ENCODE data around the gene WDR90. TPM values are rescaled to one million over a fixed set of nuclear protein-coding genes. Genes with fewer than 3 reads are reported as not detected.

Gene WDR90
- total and polyA plus RNA-seq, 7 experiments from 2014 or later = 0.56 to 70.6 (median 12.3) TPM

DNA sequence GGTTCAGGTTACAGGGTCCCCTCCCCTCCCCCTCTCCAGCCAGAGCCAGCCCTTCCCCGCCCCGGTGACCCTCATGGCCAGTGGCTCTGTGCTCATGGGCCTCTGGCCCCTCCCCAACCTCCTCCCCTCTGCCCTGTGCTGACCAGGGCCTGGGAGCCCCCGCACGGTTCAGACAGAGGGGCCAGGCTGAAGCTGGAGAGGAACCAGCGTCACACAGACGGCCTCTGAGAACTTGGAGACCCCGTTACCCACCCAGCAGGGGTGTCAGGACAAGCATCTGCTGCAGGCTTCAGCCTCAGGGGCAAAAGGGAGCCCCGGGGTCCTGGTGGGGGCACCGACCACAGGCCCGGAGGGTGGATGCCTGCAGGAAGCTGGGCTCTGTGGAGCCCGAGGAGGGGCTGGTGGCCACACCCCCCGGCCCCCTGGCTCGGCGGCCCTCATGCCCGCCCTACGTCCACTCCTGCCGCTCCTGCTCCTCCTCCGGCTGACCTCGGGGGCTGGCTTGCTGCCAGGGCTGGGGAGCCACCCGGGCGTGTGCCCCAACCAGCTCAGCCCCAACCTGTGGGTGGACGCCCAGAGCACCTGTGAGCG lies 18.3 kb upstream of the WDR90 start, which contains the start of gene WFIKKN1:
Gene WFIKKN1 (plus strand): TSS at position 171 of the 591 bp plus-strand sequence. CDS start 269 bp downstream, at position 440.
- no peaks in the 10 kb centered on the region for H3K27me3 ChIP-seq (ENCODE audit: control insufficient read depth in 2 of 2, insufficient read depth in 2 of 2, low read length in 2 of 2)
- no peak within 1 kb of the TSS for H3K27ac ChIP-seq (ENCODE audit: low read depth, low read length)
- Mint-ChIP-seq H3K4me3 (no peak within 1 kb of the TSS), H3K4me1 (peaks cover 0 to 5% (median 0%) of the 10 kb centered on the region in 7 donors), H3K9me3 (no peaks in the 10 kb centered on the region), H3K36me3 (peaks cover 0 to 3% (median 0%) of the 10 kb centered on the region in 5 donors), H3K27me3 (no peaks in the 10 kb centered on the region), H3K27ac (no peak within 1 kb of the TSS)
- ATAC-seq (no peak), DNase-seq (no peak)
- POLR2A ChIA-PET = interaction anchor here (0.8 to 1.0 kb wide), 2 partner anchors 44 to 59 kb away, joined by 3 to 4 read pairs; partner anchors contain the start of gene RHBDL1
- H3K9me3 ChIP-seq (ENCODE audit: control insufficient read depth in 2 of 3, low read length in 3 of 3) = no peaks in the 10 kb centered on the region
- peaks cover 5 to 8% of the 10 kb centered on the region in 2 donors for H3K4me1 ChIP-seq (ENCODE audit: control insufficient read depth in 2 of 2, insufficient read depth in 2 of 2, low read length in 2 of 2)
- no peak within 1 kb of the TSS for H3K4me3 ChIP-seq (ENCODE audit: low read length)
- H3K36me3 ChIP-seq (ENCODE audit: control insufficient read depth in 2 of 3, insufficient read depth in 3 of 3, low read length in 3 of 3) = peaks cover 0 to 45% (median 0%) of the 10 kb centered on the region in 3 experiments
- intact Hi-C loops (cut with micrococcal nuclease) = no loop called here
- CTCF ChIA-PET = no interaction called here

GRCh38 chr16:631808-632358 lies 17.3 kb upstream of the WDR90 start:
- ChIA-PET POLR2A (interaction anchor here (1.0 kb wide), 1 partner anchor 43 kb away, joined by 3 read pairs; the partner anchor contains the start of gene RHBDL1), CTCF (no interaction called here)
- H3K4me3 ChIP-seq (ENCODE audit: low read length) = no peak overlapping the region
- peaks cover 0 to 7% (median 0%) of the 10 kb centered on the region in 11 donors for H3K9me3 Mint-ChIP-seq
- no peaks in the 10 kb centered on the region for H3K36me3 Mint-ChIP-seq
- no peak overlapping the region for H3K27ac Mint-ChIP-seq
- peaks cover 5 to 8% of the 10 kb centered on the region in 2 donors for H3K4me1 ChIP-seq (ENCODE audit: control insufficient read depth in 2 of 2, insufficient read depth in 2 of 2, low read length in 2 of 2)
- H3K27ac ChIP-seq (ENCODE audit: low read depth, low read length) = no peak overlapping the region
- peaks cover 0 to 10% (median 5%) of the 10 kb centered on the region in 7 donors for H3K4me1 Mint-ChIP-seq
- peaks cover 0 to 41% (median 0%) of the 10 kb centered on the region in 3 experiments for H3K36me3 ChIP-seq (ENCODE audit: control insufficient read depth in 2 of 3, insufficient read depth in 3 of 3, low read length in 3 of 3)
- no peak for ATAC-seq
- DNase-seq = no peak
- no peak overlapping the region for H3K4me3 Mint-ChIP-seq
- H3K27me3 Mint-ChIP-seq = peaks cover 0 to 6% (median 0%) of the 10 kb centered on the region in 5 donors
- intact Hi-C loops (cut with micrococcal nuclease) = no loop called here
- H3K27me3 ChIP-seq (ENCODE audit: control insufficient read depth in 2 of 2, insufficient read depth in 2 of 2, low read length in 2 of 2) = no peaks in the 10 kb centered on the region
- no peaks in the 10 kb centered on the region for H3K9me3 ChIP-seq (ENCODE audit: control insufficient read depth in 2 of 3, low read length in 3 of 3)

DNA sequence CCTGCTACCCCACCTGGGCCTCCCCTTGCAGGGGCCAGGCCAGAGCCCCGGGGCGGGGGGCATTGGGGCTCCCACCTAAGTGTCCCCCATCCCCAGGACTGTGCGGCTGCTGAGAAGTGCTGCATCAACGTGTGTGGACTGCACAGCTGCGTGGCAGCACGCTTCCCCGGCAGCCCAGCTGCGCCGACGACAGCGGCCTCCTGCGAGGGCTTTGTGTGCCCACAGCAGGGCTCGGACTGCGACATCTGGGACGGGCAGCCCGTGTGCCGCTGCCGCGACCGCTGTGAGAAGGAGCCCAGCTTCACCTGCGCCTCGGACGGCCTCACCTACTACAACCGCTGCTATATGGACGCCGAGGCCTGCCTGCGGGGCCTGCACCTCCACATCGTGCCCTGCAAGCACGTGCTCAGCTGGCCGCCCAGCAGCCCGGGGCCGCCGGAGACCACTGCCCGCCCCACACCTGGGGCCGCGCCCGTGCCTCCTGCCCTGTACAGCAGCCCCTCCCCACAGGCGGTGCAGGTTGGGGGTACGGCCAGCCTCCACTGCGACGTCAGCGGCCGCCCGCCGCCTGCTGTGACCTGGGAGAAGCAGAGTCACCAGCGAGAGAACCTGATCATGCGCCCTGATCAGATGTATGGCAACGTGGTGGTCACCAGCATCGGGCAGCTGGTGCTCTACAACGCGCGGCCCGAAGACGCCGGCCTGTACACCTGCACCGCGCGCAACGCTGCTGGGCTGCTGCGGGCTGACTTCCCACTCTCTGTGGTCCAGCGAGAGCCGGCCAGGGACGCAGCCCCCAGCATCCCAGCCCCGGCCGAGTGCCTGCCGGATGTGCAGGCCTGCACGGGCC lies 16.5 kb upstream of the WDR90 start:
- H3K27me3 Mint-ChIP-seq = peaks cover 0 to 6% (median 0%) of the 10 kb centered on the region in 5 donors
- H3K4me3 ChIP-seq (ENCODE audit: low read length) = no peak overlapping the region
- ChIA-PET CTCF (no interaction called here), POLR2A (no interaction called here)
- H3K4me1 Mint-ChIP-seq = peaks cover 0 to 10% (median 5%) of the 10 kb centered on the region in 7 donors
- intact Hi-C loops (cut with micrococcal nuclease) = no loop called here
- H3K27ac ChIP-seq (ENCODE audit: low read depth, low read length) = no peak overlapping the region
- no peaks in the 10 kb centered on the region for H3K9me3 ChIP-seq (ENCODE audit: control insufficient read depth in 2 of 3, low read length in 3 of 3)
- ATAC-seq (no peak), DNase-seq (no peak)
- H3K36me3 Mint-ChIP-seq = no peaks in the 10 kb centered on the region
- no peak overlapping the region for H3K27ac Mint-ChIP-seq
- H3K36me3 ChIP-seq (ENCODE audit: control insufficient read depth in 2 of 3, insufficient read depth in 3 of 3, low read length in 3 of 3) = peaks cover 0 to 33% (median 0%) of the 10 kb centered on the region in 3 experiments
- H3K9me3 Mint-ChIP-seq = peaks cover 0 to 7% (median 0%) of the 10 kb centered on the region in 11 donors
- H3K4me1 ChIP-seq (ENCODE audit: control insufficient read depth in 2 of 2, insufficient read depth in 2 of 2, low read length in 2 of 2) = peaks cover 5 to 13% of the 10 kb centered on the region in 2 donors
- H3K4me3 Mint-ChIP-seq = no peak overlapping the region
- no peaks in the 10 kb centered on the region for H3K27me3 ChIP-seq (ENCODE audit: control insufficient read depth in 2 of 2, insufficient read depth in 2 of 2, low read length in 2 of 2)

GRCh38 chr16:633336-634050 lies 15.7 kb upstream of the WDR90 start:
- H3K4me3 ChIP-seq (ENCODE audit: low read length) = no peak overlapping the region
- H3K36me3 Mint-ChIP-seq = no peaks in the 10 kb centered on the region
- peaks cover 5 to 14% of the 10 kb centered on the region in 2 donors for H3K4me1 ChIP-seq (ENCODE audit: control insufficient read depth in 2 of 2, insufficient read depth in 2 of 2, low read length in 2 of 2)
- CTCF ChIA-PET = no interaction called here
- no peaks in the 10 kb centered on the region for H3K9me3 ChIP-seq (ENCODE audit: control insufficient read depth in 2 of 3, low read length in 3 of 3)
- peaks cover 0 to 6% (median 0%) of the 10 kb centered on the region in 5 donors for H3K27me3 Mint-ChIP-seq
- H3K27ac ChIP-seq (ENCODE audit: low read depth, low read length) = no peak overlapping the region
- intact Hi-C loops (cut with micrococcal nuclease) = no loop called here
- no peak for ATAC-seq
- DNase-seq = no peak
- H3K4me3 Mint-ChIP-seq = no peak overlapping the region
- POLR2A ChIA-PET = no interaction called here
- no peak overlapping the region for H3K27ac Mint-ChIP-seq
- H3K4me1 Mint-ChIP-seq = peaks cover 0 to 10% (median 8%) of the 10 kb centered on the region in 7 donors
- peaks cover 0 to 26% (median 0%) of the 10 kb centered on the region in 3 experiments for H3K36me3 ChIP-seq (ENCODE audit: control insufficient read depth in 2 of 3, insufficient read depth in 3 of 3, low read length in 3 of 3)
- no peaks in the 10 kb centered on the region for H3K27me3 ChIP-seq (ENCODE audit: control insufficient read depth in 2 of 2, insufficient read depth in 2 of 2, low read length in 2 of 2)
- peaks cover 0 to 7% (median 0%) of the 10 kb centered on the region in 11 donors for H3K9me3 Mint-ChIP-seq

GRCh38 chr16:634051-634670 lies 15.0 kb upstream of the WDR90 start:
- H3K36me3 ChIP-seq (ENCODE audit: control insufficient read depth in 2 of 3, insufficient read depth in 3 of 3, low read length in 3 of 3) = peaks cover 0 to 19% (median 0%) of the 10 kb centered on the region in 3 experiments
- ATAC-seq = no peak
- DNase-seq = no peak
- peaks cover 5 to 14% of the 10 kb centered on the region in 2 donors for H3K4me1 ChIP-seq (ENCODE audit: control insufficient read depth in 2 of 2, insufficient read depth in 2 of 2, low read length in 2 of 2)
- no peak overlapping the region for H3K27ac ChIP-seq (ENCODE audit: low read depth, low read length)
- Mint-ChIP-seq H3K27ac (peak overlapping the region in 1 of 9 donors; percentile 62), H3K4me3 (peak overlapping the region in 7 of 10 donors; percentile 31 to 92 (median 59)), H3K4me1 (peaks cover 0 to 10% (median 9%) of the 10 kb centered on the region in 7 donors), H3K27me3 (peaks cover 0 to 6% (median 0%) of the 10 kb centered on the region in 5 donors), H3K9me3 (peaks cover 0 to 7% (median 0%) of the 10 kb centered on the region in 11 donors), H3K36me3 (no peaks in the 10 kb centered on the region)
- intact Hi-C loops (cut with micrococcal nuclease) = no loop called here
- no peaks in the 10 kb centered on the region for H3K9me3 ChIP-seq (ENCODE audit: control insufficient read depth in 2 of 3, low read length in 3 of 3)
- H3K27me3 ChIP-seq (ENCODE audit: control insufficient read depth in 2 of 2, insufficient read depth in 2 of 2, low read length in 2 of 2) = no peaks in the 10 kb centered on the region
- ChIA-PET POLR2A (no interaction called here), CTCF (no interaction called here)
- no peak overlapping the region for H3K4me3 ChIP-seq (ENCODE audit: low read length)

Data from naive thymus-derived CD4-positive, alpha-beta T cell (primary cell).